Measurements from ENCODE around the gene ACAP1.
A peak's percentile ranks its signal among the peaks of the same experiment; 100 is the strongest.

GRCh38 chr17:7328840-7329373, 7.4 kb upstream of the ACAP1 start, which contains the start of gene NEURL4:
- TF ChIP-seq CTCF (IDR thresholded peaks at IDR 0.05): no peak
- 0 out of 2 replicates have a peak, but pooled peaks have one; percentile 11 for TF ChIP-seq NR3C1 (CRISPR knock-in tag; conservative IDR thresholded peaks at IDR 0.05; ENCODE audit: low read depth)
- no peak for TF ChIP-seq ZNF121 (CRISPR knock-in tag; IDR thresholded peaks at IDR 0.05)
- TF ChIP-seq FOXJ3 (CRISPR knock-in tag; IDR thresholded peaks at IDR 0.05; ENCODE audit: borderline replicate concordance): no peak
- no peak for TF ChIP-seq CBFB (CRISPR knock-in tag; IDR thresholded peaks at IDR 0.05; ENCODE audit: low read depth)
- TF ChIP-seq ZNF281 (CRISPR knock-in tag; IDR thresholded peaks at IDR 0.05): no peak
- TF ChIP-seq KAT7 (CRISPR knock-in tag; IDR thresholded peaks at IDR 0.05; ENCODE audit: borderline replicate concordance): no peak
- TF ChIP-seq E2F4 (CRISPR knock-in tag; IDR thresholded peaks at IDR 0.05; ENCODE audit: borderline replicate concordance, low read depth): no peak
- TF ChIP-seq FOXP1 (CRISPR knock-in tag; IDR thresholded peaks at IDR 0.05; ENCODE audit: borderline replicate concordance): no peak
- no peak for TF ChIP-seq ZNF317 (CRISPR knock-in tag; IDR thresholded peaks at IDR 0.05; ENCODE audit: borderline replicate concordance, low read depth)
